OCI-LY1 (cell line): ENCODE measurements around the gene PLEKHA6.

Source experiments
- H2AFZ ChIP-seq: fragments of 200-600 bp; sonication (generic), shearing (Covaris generic); 2 replicates; pipeline ENCODE4 v1.6.0; 2014; ENCODE audit warnings: antibody characterized with exemption, mild to moderate bottlenecking, low read length
- H3F3A ChIP-seq: fragments of 200-600 bp; sonication (generic), shearing (Covaris generic); 2 replicates; pipeline ENCODE4 v1.6.0; 2014; ENCODE audit warnings: mild to moderate bottlenecking, antibody characterized with exemption, low read length, moderate library complexity; ENCODE audit not compliant: insufficient read depth
- H3K27ac ChIP-seq: fragments of 200-600 bp; sonication (generic); 2 replicates; pipeline ENCODE4 v1.5.1; 2014; ENCODE audit warnings: low read length, mixed run types, mild to moderate bottlenecking, low read depth; ENCODE audit not compliant: poor library complexity, severe bottlenecking
- H3K27me3 ChIP-seq: fragments of 200-600 bp; sonication (generic); 2 replicates; pipeline ENCODE4 v1.6.0; 2014; ENCODE audit warnings: antibody characterized with exemption, mild to moderate bottlenecking, low read length, moderate library complexity; ENCODE audit not compliant: insufficient read depth
- H3K36me3 ChIP-seq: fragments of 200-600 bp; sonication (generic); 2 replicates; pipeline ENCODE4 v1.6.1; 2014; ENCODE audit warnings: mild to moderate bottlenecking, antibody characterized with exemption, low read length, moderate library complexity, mixed read lengths; ENCODE audit not compliant: insufficient read depth
- H3K4me1 ChIP-seq: fragments of 200-600 bp; sonication (generic); 2 replicates; pipeline ENCODE4 v1.5.1; 2014; ENCODE audit warnings: mild to moderate bottlenecking, low read length, moderate library complexity; ENCODE audit not compliant: insufficient read depth, severe bottlenecking
- H3K4me2 ChIP-seq: fragments of 200-600 bp; sonication (generic), shearing (Covaris generic); 2 replicates; pipeline ENCODE4 v1.6.1; 2014; ENCODE audit warnings: low read length
- H3K4me3 ChIP-seq: fragments of 200-600 bp; sonication (generic); 2 replicates; pipeline ENCODE4 v1.5.1; 2014; ENCODE audit warnings: low read length, low read depth, mild to moderate bottlenecking, mixed read lengths; ENCODE audit not compliant: poor library complexity, severe bottlenecking
- H3K79me2 ChIP-seq: fragments of 200-600 bp; shearing (Covaris generic); 2 replicates; pipeline ENCODE4 v1.6.1; 2016; ENCODE audit warnings: mixed run types, low read length, mixed read lengths; ENCODE audit not compliant: insufficient read depth
- H3K9ac ChIP-seq: fragments of 200-600 bp; sonication (generic), shearing (Covaris generic); 2 replicates; pipeline ENCODE4 v1.6.1; 2014; ENCODE audit warnings: mild to moderate bottlenecking, low read length, mixed read lengths
- H3K9me2 ChIP-seq: fragments of 200-600 bp; sonication (generic), shearing (Covaris generic); 2 replicates; pipeline ENCODE4 v1.6.1; 2014; ENCODE audit warnings: low read depth, mild to moderate bottlenecking, low read length, mixed read lengths
- H3K9me3 ChIP-seq: fragments of 200-600 bp; shearing (Covaris generic); 2 replicates; pipeline ENCODE4 v1.6.1; 2014; ENCODE audit warnings: low read length, mixed read lengths
- H4K20me1 ChIP-seq: fragments of 200-600 bp; sonication (generic), shearing (Covaris generic); 2 replicates; pipeline ENCODE4 v1.6.0; 2016; ENCODE audit warnings: mild to moderate bottlenecking, low read length; ENCODE audit not compliant: insufficient read depth
- CTCF ChIP-seq: fragments of 200-600 bp; sonication (generic), shearing (Covaris generic); IDR thresholded peaks from 2 replicates; pipeline ENCODE4 v1.5.1; 2017; ENCODE audit warnings: mild to moderate bottlenecking, antibody characterized with exemption, low read length, moderate library complexity, mixed read lengths
- EZH2 ChIP-seq: fragments of 200-600 bp; sonication (generic), shearing (Covaris generic); IDR thresholded peaks from 2 replicates; pipeline ENCODE4 v1.8.0; 2017; ENCODE audit warnings: borderline replicate concordance, mixed run types, mild to moderate bottlenecking, antibody characterized with exemption, low read length, moderate library complexity, mixed read lengths

PLEKHA6 gene

GRCh38 chr1:204293605-204294337, 66.0 kb downstream of the PLEKHA6 start:
- Histone ChIP-seq H3K9ac (no peak overlapping the region), H3K9me3 (no peaks in the 10 kb centered on the region), H3K4me2 (no peak overlapping the region), H3K27ac (no peak overlapping the region), H3K4me1 (no peaks in the 10 kb centered on the region), H3K27me3 (peaks cover 2% of the 10 kb centered on the region), H2AFZ (no peak overlapping the region), H3K9me2 (no peaks in the 10 kb centered on the region), H3K36me3 (no peaks in the 10 kb centered on the region), H4K20me1 (no peaks in the 10 kb centered on the region), H3K4me3 (no peak overlapping the region), H3K79me2 (no peaks in the 10 kb centered on the region), H3F3A (no peaks in the 10 kb centered on the region)
- TF ChIP-seq EZH2 (no peak), CTCF (no peak)

GRCh38 chr1:204292740-204293139, 67.0 kb downstream of the PLEKHA6 start:
- Histone ChIP-seq H3K36me3 (no peaks in the 10 kb centered on the region), H3K4me1 (no peaks in the 10 kb centered on the region), H3K9me3 (no peaks in the 10 kb centered on the region), H3K4me2 (no peak overlapping the region), H3K9ac (no peak overlapping the region), H3K4me3 (no peak overlapping the region), H3K9me2 (no peaks in the 10 kb centered on the region), H3F3A (no peaks in the 10 kb centered on the region), H2AFZ (no peak overlapping the region), H3K27ac (no peak overlapping the region), H3K27me3 (peaks cover 8% of the 10 kb centered on the region), H4K20me1 (no peaks in the 10 kb centered on the region), H3K79me2 (no peaks in the 10 kb centered on the region)
- TF ChIP-seq CTCF (no peak), EZH2 (no peak)

GRCh38 chr1:204289280-204289679, 70.4 kb downstream of the PLEKHA6 start:
- H3K79me2 ChIP-seq: no peaks in the 10 kb centered on the region
- H3K4me1 ChIP-seq: no peaks in the 10 kb centered on the region
- H3F3A ChIP-seq: no peaks in the 10 kb centered on the region
- H3K36me3 ChIP-seq: no peaks in the 10 kb centered on the region
- no peaks in the 10 kb centered on the region for H3K9me2 ChIP-seq
- no peaks in the 10 kb centered on the region for H4K20me1 ChIP-seq
- H2AFZ ChIP-seq: no peak overlapping the region
- H3K4me3 ChIP-seq: no peak overlapping the region
- no peaks in the 10 kb centered on the region for H3K9me3 ChIP-seq
- peaks cover 13% of the 10 kb centered on the region for H3K27me3 ChIP-seq
- H3K9ac ChIP-seq: no peak overlapping the region
- H3K27ac ChIP-seq: no peak overlapping the region
- TF ChIP-seq EZH2 (no peak), CTCF (no peak)
- H3K4me2 ChIP-seq: no peak overlapping the region
